Fibroblast of lung (primary cell): ENCODE data around the gene SPTB. TPM values are rescaled to one million over a fixed set of nuclear protein-coding genes. Genes with fewer than 3 reads are reported as not detected.
"Not testable (repeated sequence)": the region's sequence is repeated elsewhere in the genome, so short reads cannot be mapped to it uniquely, and the experiment has no call there.

Experiments used
- DNase-seq, 2 donors: peaks; one replicate each; pipeline versions ENCODE4 v3.0.0 to v3.0.0-alpha.2; 2010; ENCODE audit warnings: low read depth in 2 of 2
- H2AFZ ChIP-seq: 2 replicates; pipeline ENCODE4 v1.5.1; 2012; ENCODE audit warnings: low read length, control low read depth, inconsistent platforms
- H3K27ac ChIP-seq: 2 replicates; pipeline ENCODE4 v1.5.1; 2011; ENCODE audit warnings: low read length, control low read depth; ENCODE audit not compliant: insufficient read depth
- H3K27me3 ChIP-seq: 2 replicates; pipeline ENCODE4 v1.5.1; 2011; ENCODE audit warnings: mild to moderate bottlenecking, low read length; ENCODE audit not compliant: control insufficient read depth, insufficient read depth
- H3K36me3 ChIP-seq: 2 replicates; pipeline ENCODE4 v1.5.1; 2011; ENCODE audit warnings: low read length; ENCODE audit not compliant: control insufficient read depth, insufficient read depth
- H3K4me1 ChIP-seq: 2 replicates; pipeline ENCODE4 v1.5.1; 2011; ENCODE audit warnings: low read length; ENCODE audit not compliant: control insufficient read depth, insufficient read depth; ENCODE audit errors: extremely low read depth
- H3K4me2 ChIP-seq: 2 replicates; pipeline ENCODE4 v1.5.1; 2011; ENCODE audit warnings: low read length, control low read depth; ENCODE audit not compliant: insufficient read depth; ENCODE audit errors: extremely low read depth
- H3K4me3 ChIP-seq, 4 experiments: fragments of 200-600 bp in 1 of 4; sonication (generic) in 1 of 4; replicated peaks in 1 of 4; 2 replicates each; pipeline ENCODE4 v1.5.1; 2011 to 2016; ENCODE audit warnings: low read length in 4 of 4, low read depth in 3 of 4, mild to moderate bottlenecking in 3 of 4, control low read depth in 2 of 4, inconsistent platforms in 1 of 4, mixed read lengths in 1 of 4; ENCODE audit not compliant: insufficient read depth in 1 of 4; ENCODE audit errors: control extremely low read depth in 1 of 4
- H3K79me2 ChIP-seq: 2 replicates; pipeline ENCODE4 v1.5.1; 2012; ENCODE audit warnings: mild to moderate bottlenecking, low read length, inconsistent platforms; ENCODE audit not compliant: control insufficient read depth, insufficient read depth
- H3K9ac ChIP-seq: 2 replicates; pipeline ENCODE4 v1.5.1; 2011; ENCODE audit warnings: mild to moderate bottlenecking, low read length, control low read depth; ENCODE audit not compliant: insufficient read depth
- H3K9me3 ChIP-seq: 2 replicates; pipeline ENCODE4 v1.5.1; 2012; ENCODE audit warnings: low read depth, low read length; ENCODE audit not compliant: control insufficient read depth, insufficient read depth
- H4K20me1 ChIP-seq: 2 replicates; pipeline ENCODE4 v1.5.1; 2011; ENCODE audit warnings: low read length; ENCODE audit not compliant: control insufficient read depth, insufficient read depth; ENCODE audit errors: extremely low read depth
- CTCF ChIP-seq, 2 donors: IDR thresholded peaks in 1 of 2; conservative IDR thresholded peaks in 1 of 2; 1 replicate in 1 of 2; 2 replicates in 1 of 2; pipeline ENCODE4 v1.5.1; 2011 to 2012; ENCODE audit warnings: low read length in 2 of 2, control low read depth in 1 of 2, inconsistent platforms in 1 of 2, low read depth in 1 of 2, mild to moderate bottlenecking in 1 of 2
- EZH2 ChIP-seq: IDR thresholded peaks from 2 replicates; pipeline ENCODE4 v1.5.1; 2012; ENCODE audit warnings: low read length, control low read depth, mild to moderate bottlenecking; ENCODE audit errors: missing control alignments
- polyA plus RNA-seq, 2 donors: library from polyadenylated mRNA; depleted of rRNA in 1 of 2; stranded (reverse) in 1 of 2; unstranded in 1 of 2; fragments of >200 nt; gene quantifications; 2 replicates each; pipeline ENCODE4 v1.2.1, GENCODE V29; 2011 to 2012; ENCODE audit warnings: missing spikeins in 1 of 2
- total RNA-seq: library from RNA; depleted of rRNA; stranded (reverse); fragments of >200 nt; gene quantifications from 2 replicates; pipeline ENCODE4 v1.2.1, GENCODE V29; 2014

SPTB gene
- total and polyA plus RNA-seq, 2 donors (not counting 1 experiment from before 2014, with no cell fraction given): not detected

GRCh38 chr14:64914237-64915028 lies 34.7 kb upstream of the SPTB start, which contains the start of gene CHURC1:
TSS of gene CHURC1 (plus strand) at chr14:64914455. CDS start at chr14:64914496, 41 bp downstream.
- TF ChIP-seq CTCF (conservative IDR thresholded peaks at IDR 0.05 in 1 of 2, IDR thresholded peaks at IDR 0.05 in 1 of 2; ENCODE audit: low read depth in 1 of 2, low read length in 2 of 2) (no peak), EZH2 (no peak)
- H3K27me3 ChIP-seq: no peaks in the 10 kb centered on the region
- peak within 1 kb of the TSS; percentile 99 for H3K9ac ChIP-seq
- H3K9me3 ChIP-seq: no peaks in the 10 kb centered on the region
- peak within 1 kb of the TSS; percentile 82 to 100 (median 91) for H3K4me3 ChIP-seq
- H3K27ac ChIP-seq: peak within 1 kb of the TSS; percentile 99
- H3K4me1 ChIP-seq: peaks cover 7% of the 10 kb centered on the region
- H4K20me1 ChIP-seq: no peaks in the 10 kb centered on the region
- H3K4me2 ChIP-seq: peak within 1 kb of the TSS; percentile 97
- peaks cover 31% of the 10 kb centered on the region for H3K79me2 ChIP-seq
- no peaks in the 10 kb centered on the region for H3K36me3 ChIP-seq
- H2AFZ ChIP-seq: peak within 1 kb of the TSS; percentile 79
- peak; percentile 95 to 98 for DNase-seq

- not testable (repeated sequence) for H4K20me1 ChIP-seq, H2AFZ ChIP-seq, H3K27me3 ChIP-seq, H3K27ac ChIP-seq, H3K9ac ChIP-seq, H3K36me3 ChIP-seq, H3K4me2 ChIP-seq, H3K4me1 ChIP-seq, H3K9me3 ChIP-seq, DNase-seq
- Histone ChIP-seq H3K79me2 (peaks cover 31% of the 10 kb centered on the region), H3K4me3 (peak overlapping the region in 1 of 4 experiments; percentile 83)
Observed at GRCh38 chr14:64913477-64913876, 33.8 kb upstream of the SPTB start.

GRCh38 chr14:64912261-64912660 lies 32.6 kb upstream of the SPTB start:
- peak in 1 of 2 donors; percentile 54 for DNase-seq
- Histone ChIP-seq H3K4me2 (no peak overlapping the region), H3K9ac (no peak overlapping the region), H2AFZ (no peak overlapping the region), H3K9me3 (no peaks in the 10 kb centered on the region), H3K4me3 (no peak overlapping the region), H3K36me3 (no peaks in the 10 kb centered on the region), H3K4me1 (peaks cover 5% of the 10 kb centered on the region), H3K79me2 (peaks cover 23% of the 10 kb centered on the region), H3K27ac (no peak overlapping the region), H3K27me3 (no peaks in the 10 kb centered on the region), H4K20me1 (no peaks in the 10 kb centered on the region)
- TF ChIP-seq CTCF (conservative IDR thresholded peaks at IDR 0.05 in 1 of 2, IDR thresholded peaks at IDR 0.05 in 1 of 2; ENCODE audit: low read depth in 1 of 2, low read length in 2 of 2): no peak
- no peak for TF ChIP-seq EZH2
